ENCODE measurements around the gene MTERF2.

The MTERF2 gene

DNA sequence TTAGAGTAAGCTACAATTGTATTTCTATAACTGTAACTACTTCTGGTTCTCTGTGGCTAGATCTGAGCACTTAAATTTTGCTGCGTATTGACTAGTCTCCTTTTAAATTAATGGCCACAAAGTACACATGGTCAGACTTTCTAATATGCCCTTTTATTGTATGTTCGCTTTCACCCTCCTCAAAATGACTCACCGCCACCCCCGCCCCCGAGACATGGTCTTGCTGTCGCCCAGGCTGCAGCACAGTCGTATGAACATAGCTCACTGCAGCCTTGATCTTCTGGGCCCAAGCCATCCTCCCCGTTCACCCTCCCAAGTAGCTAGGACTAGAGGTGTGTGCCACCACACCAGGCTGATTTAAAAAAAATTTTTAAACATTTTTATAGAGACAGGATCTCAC, 11.8 kb downstream of the MTERF2 start:
- Histone ChIP-seq H3K79me2 (ENCODE audit: control insufficient read depth, low read length) (peaks cover 9% of the 10 kb centered on the region; the same call in 1 of the 2 replicates), H3K9me2 (replicated peaks; ENCODE audit: control insufficient read depth, low read length) (no peaks in the 10 kb centered on the region), H3K36me3 (ENCODE audit: control insufficient read depth, low read length) (peaks cover 34% of the 10 kb centered on the region), H3K4me1 (ENCODE audit: control insufficient read depth, low read length) (peaks cover 21% of the 10 kb centered on the region), H3K27ac (ENCODE audit: low read depth, low read length) (peak overlapping the region; percentile 48; the same call in 1 of the 2 replicates), H3K27me3 (ENCODE audit: control insufficient read depth, low read length) (no peaks in the 10 kb centered on the region), H3F3A (ENCODE audit: control insufficient read depth, insufficient read depth) (no peaks in the 10 kb centered on the region), H4K20me1 (ENCODE audit: control insufficient read depth, insufficient read depth, low read depth, low read length) (no peaks in the 10 kb centered on the region), H3K9me3 (ENCODE audit: control insufficient read depth, insufficient read depth, low read length) (no peaks in the 10 kb centered on the region), H3K4me3 (ENCODE audit: low read length) (no peak overlapping the region), H3K4me2 (ENCODE audit: low read length) (peak overlapping the region; percentile 70; the same call in 1 of the 2 replicates)
- TF ChIP-seq, protein P1, sequence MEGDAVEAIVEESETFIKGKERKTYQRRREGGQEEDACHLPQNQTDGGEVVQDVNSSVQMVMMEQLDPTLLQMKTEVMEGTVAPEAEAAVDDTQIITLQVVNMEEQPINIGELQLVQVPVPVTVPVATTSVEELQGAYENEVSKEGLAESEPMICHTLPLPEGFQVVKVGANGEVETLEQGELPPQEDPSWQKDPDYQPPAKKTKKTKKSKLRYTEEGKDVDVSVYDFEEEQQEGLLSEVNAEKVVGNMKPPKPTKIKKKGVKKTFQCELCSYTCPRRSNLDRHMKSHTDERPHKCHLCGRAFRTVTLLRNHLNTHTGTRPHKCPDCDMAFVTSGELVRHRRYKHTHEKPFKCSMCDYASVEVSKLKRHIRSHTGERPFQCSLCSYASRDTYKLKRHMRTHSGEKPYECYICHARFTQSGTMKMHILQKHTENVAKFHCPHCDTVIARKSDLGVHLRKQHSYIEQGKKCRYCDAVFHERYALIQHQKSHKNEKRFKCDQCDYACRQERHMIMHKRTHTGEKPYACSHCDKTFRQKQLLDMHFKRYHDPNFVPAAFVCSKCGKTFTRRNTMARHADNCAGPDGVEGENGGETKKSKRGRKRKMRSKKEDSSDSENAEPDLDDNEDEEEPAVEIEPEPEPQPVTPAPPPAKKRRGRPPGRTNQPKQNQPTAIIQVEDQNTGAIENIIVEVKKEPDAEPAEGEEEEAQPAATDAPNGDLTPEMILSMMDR (IDR thresholded peaks at IDR 0.05; ENCODE audit: low read depth, low read length, poor library complexity, severe bottlenecking) = no peak
- no peak for TF ChIP-seq EZH2phosphoT487 (IDR thresholded peaks at IDR 0.05; ENCODE audit: borderline replicate concordance, low read length)

GRCh38 chr12:106974511-106974910, 12.4 kb downstream of the MTERF2 start:
- TF ChIP-seq EZH2phosphoT487 (IDR thresholded peaks at IDR 0.05; ENCODE audit: borderline replicate concordance, low read length) = no peak
- TF ChIP-seq, protein P1 (IDR thresholded peaks at IDR 0.05; ENCODE audit: low read depth, low read length, poor library complexity, severe bottlenecking) = no peak
- Histone ChIP-seq H3K36me3 (ENCODE audit: control insufficient read depth, low read length) (peaks cover 34% of the 10 kb centered on the region), H3K4me2 (ENCODE audit: low read length) (peak overlapping the region; percentile 70), H4K20me1 (ENCODE audit: control insufficient read depth, insufficient read depth, low read depth, low read length) (no peaks in the 10 kb centered on the region), H3K27ac (ENCODE audit: low read depth, low read length) (peak overlapping the region; percentile 48), H3F3A (ENCODE audit: control insufficient read depth, insufficient read depth) (no peaks in the 10 kb centered on the region), H3K27me3 (ENCODE audit: control insufficient read depth, low read length) (no peaks in the 10 kb centered on the region), H3K9me2 (replicated peaks; ENCODE audit: control insufficient read depth, low read length) (no peaks in the 10 kb centered on the region), H3K79me2 (ENCODE audit: control insufficient read depth, low read length) (peaks cover 9% of the 10 kb centered on the region; the same call in 1 of the 2 replicates), H3K9me3 (ENCODE audit: control insufficient read depth, insufficient read depth, low read length) (no peaks in the 10 kb centered on the region), H3K4me1 (ENCODE audit: control insufficient read depth, low read length) (peaks cover 21% of the 10 kb centered on the region), H3K4me3 (ENCODE audit: low read length) (peak overlapping the region; percentile 50)

- no peaks in the 10 kb centered on the region for H3F3A ChIP-seq (ENCODE audit: control insufficient read depth, insufficient read depth)
- no peaks in the 10 kb centered on the region for H3K9me2 ChIP-seq (replicated peaks; ENCODE audit: control insufficient read depth, low read length)
- H3K4me1 ChIP-seq (ENCODE audit: control insufficient read depth, low read length) = peaks cover 21% of the 10 kb centered on the region
- H3K27me3 ChIP-seq (ENCODE audit: control insufficient read depth, low read length) = no peaks in the 10 kb centered on the region
- no peak overlapping the region for H3K4me3 ChIP-seq (ENCODE audit: low read length)
- peaks cover 36% of the 10 kb centered on the region for H3K36me3 ChIP-seq (ENCODE audit: control insufficient read depth, low read length)
- no peak for TF ChIP-seq EZH2phosphoT487 (IDR thresholded peaks at IDR 0.05; ENCODE audit: borderline replicate concordance, low read length)
- TF ChIP-seq, protein P1 (IDR thresholded peaks at IDR 0.05; ENCODE audit: low read depth, low read length, poor library complexity, severe bottlenecking) = no peak
- no peaks in the 10 kb centered on the region for H3K9me3 ChIP-seq (ENCODE audit: control insufficient read depth, insufficient read depth, low read length)
- no peaks in the 10 kb centered on the region for H4K20me1 ChIP-seq (ENCODE audit: control insufficient read depth, insufficient read depth, low read depth, low read length)
- H3K79me2 ChIP-seq (ENCODE audit: control insufficient read depth, low read length) = peaks cover 9% of the 10 kb centered on the region; the same call in 1 of the 2 replicates
- no peak overlapping the region for H3K27ac ChIP-seq (ENCODE audit: low read depth, low read length)
- H3K4me2 ChIP-seq (ENCODE audit: low read length) = no peak overlapping the region; the same call in 1 of the 2 replicates
Observed at GRCh38 chr12:106973545-106973944, 13.4 kb downstream of the MTERF2 start.

Measured in DOHH2 (cell line).